Neural cell (in vitro differentiated cells): Measurements from ENCODE around the gene FBXO34. TPM values are rescaled to one million over a fixed set of nuclear protein-coding genes. Genes with fewer than 3 reads are reported as not detected.
"Not testable (repeated sequence)": the region's sequence is repeated elsewhere in the genome, so short reads cannot be mapped to it uniquely, and the experiment has no call there.

ENCODE experiments used
- H2AFZ ChIP-seq: fragments of 200-600, 300-800 bp; sonication (generic), shearing (Covaris generic); 2 replicates; pipeline ENCODE4 v1.6.0; 2014; ENCODE audit warnings: low read depth, mild to moderate bottlenecking, antibody characterized with exemption, low read length, moderate library complexity
- H3F3A ChIP-seq: fragments of 200-600 bp; shearing (Covaris generic); 2 replicates; pipeline ENCODE4 v1.6.1; 2016; ENCODE audit warnings: mild to moderate bottlenecking, moderate library complexity, mixed read lengths, antibody characterized with exemption, low read length; ENCODE audit not compliant: insufficient read depth, poor library complexity, severe bottlenecking
- H3K27ac ChIP-seq: fragments of 200-600, 300-800 bp; sonication (generic), shearing (Covaris generic); 2 replicates; pipeline ENCODE4 v1.5.1; 2014; ENCODE audit warnings: mild to moderate bottlenecking, low read length, moderate library complexity
- H3K27me3 ChIP-seq: fragments of 300-800, 200-600 bp; sonication (generic), shearing (Covaris generic); 2 replicates; pipeline ENCODE4 v1.6.0; 2014; ENCODE audit warnings: mild to moderate bottlenecking, low read depth, low read length, moderate library complexity; ENCODE audit not compliant: insufficient read depth
- H3K36me3 ChIP-seq: fragments of 300-800, 200-600 bp; sonication (generic), shearing (Covaris generic); 2 replicates; pipeline ENCODE4 v1.5.1; 2014; ENCODE audit warnings: mild to moderate bottlenecking, antibody characterized with exemption, low read length, moderate library complexity; ENCODE audit not compliant: insufficient read depth
- H3K4me2 ChIP-seq: fragments of 300-800, 200-600 bp; sonication (generic), shearing (Covaris generic); 2 replicates; pipeline ENCODE4 v1.6.0; 2014; ENCODE audit warnings: mild to moderate bottlenecking, low read length
- H3K4me3 ChIP-seq: fragments of 300-800, 200-600 bp; sonication (generic), shearing (Covaris generic); 2 replicates; pipeline ENCODE4 v1.5.1; 2014; ENCODE audit warnings: mild to moderate bottlenecking, low read length, moderate library complexity
- H3K79me2 ChIP-seq: fragments of 200-600 bp; shearing (Covaris generic); replicated peaks from 2 replicates; pipeline ENCODE4 v1.6.0; 2014; ENCODE audit warnings: mild to moderate bottlenecking, low read length, moderate library complexity; ENCODE audit not compliant: insufficient read depth
- H3K9ac ChIP-seq: fragments of 300-800, 200-600 bp; sonication (generic), shearing (Covaris generic); 2 replicates; pipeline ENCODE4 v1.6.1; 2016; ENCODE audit warnings: mild to moderate bottlenecking, low read length, mixed read lengths
- H3K9me2 ChIP-seq: fragments of 200-600 bp; shearing (Covaris generic); 2 replicates; pipeline ENCODE4 v1.6.1; 2016; ENCODE audit warnings: mild to moderate bottlenecking, low read length, mixed read lengths; ENCODE audit not compliant: insufficient read depth
- H3K9me3 ChIP-seq: fragments of 200-600, 300-800 bp; sonication (generic), shearing (Covaris generic); 2 replicates; pipeline ENCODE4 v1.6.1; 2016; ENCODE audit warnings: mild to moderate bottlenecking, mixed run types, low read length, moderate library complexity, mixed read lengths
- H4K20me1 ChIP-seq: fragments of 200-600 bp; shearing (Covaris generic); 2 replicates; pipeline ENCODE4 v1.6.1; 2016; ENCODE audit warnings: mild to moderate bottlenecking, mixed run types; ENCODE audit not compliant: insufficient read depth
- EP300 ChIP-seq: fragments of 450-650 bp; conservative IDR thresholded peaks from 2 replicates; pipeline ENCODE4 v1.6.1; 2014; ENCODE audit warnings: antibody characterized with exemption, mild to moderate bottlenecking, moderate library complexity; ENCODE audit not compliant: poor library complexity, severe bottlenecking
- EZH2 ChIP-seq: fragments of 200-600, 300-800 bp; shearing (Covaris generic), sonication (generic); IDR thresholded peaks from 2 replicates; pipeline ENCODE4 v1.6.1; 2014; ENCODE audit warnings: antibody characterized with exemption, low read length, borderline replicate concordance, mild to moderate bottlenecking; ENCODE audit not compliant: insufficient read depth, poor library complexity, severe bottlenecking
- MXI1 ChIP-seq: fragments of 450-650 bp; conservative IDR thresholded peaks from 2 replicates; pipeline ENCODE4 v1.6.1; 2014; ENCODE audit warnings: antibody characterized with exemption, mild to moderate bottlenecking; ENCODE audit not compliant: poor library complexity, severe bottlenecking
- POLR2AphosphoS5 ChIP-seq: IDR thresholded peaks from 2 replicates; pipeline ENCODE4 v1.6.1; 2012
- RAD21 ChIP-seq: fragments of 450-650 bp; conservative IDR thresholded peaks from 2 replicates; pipeline ENCODE4 v1.6.1; 2014; ENCODE audit warnings: antibody characterized with exemption, mild to moderate bottlenecking, moderate library complexity
- SMC3 ChIP-seq: fragments of 450-650 bp; conservative IDR thresholded peaks from 2 replicates; pipeline ENCODE4 v1.6.1; 2014; ENCODE audit warnings: antibody characterized with exemption, mild to moderate bottlenecking, moderate library complexity; ENCODE audit not compliant: poor library complexity
- TAF1 ChIP-seq: IDR thresholded peaks from 2 replicates; pipeline ENCODE4 v1.6.1; 2012; ENCODE audit warnings: low read depth
- polyA plus RNA-seq: library from polyadenylated mRNA; depleted of rRNA; stranded (reverse); fragments of >200 nt; gene quantifications from 2 replicates; pipeline ENCODE4 v1.2.3, GENCODE V29; 2014
- TF ChIP-seq, protein P1 (sequence below): IDR thresholded peaks from 2 replicates; pipeline ENCODE4 v1.6.1; 2012; ENCODE audit warnings: borderline replicate concordance
- TF ChIP-seq, protein P2 (sequence below): fragments of 450-650 bp; IDR thresholded peaks from 2 replicates; pipeline ENCODE4 v1.5.1; 2014; ENCODE audit warnings: antibody characterized with exemption, mild to moderate bottlenecking, moderate library complexity; ENCODE audit not compliant: poor library complexity, severe bottlenecking

FBXO34 gene
- polyA plus RNA-seq, 1 donor from 2014 or later: 34.2 TPM

DNA sequence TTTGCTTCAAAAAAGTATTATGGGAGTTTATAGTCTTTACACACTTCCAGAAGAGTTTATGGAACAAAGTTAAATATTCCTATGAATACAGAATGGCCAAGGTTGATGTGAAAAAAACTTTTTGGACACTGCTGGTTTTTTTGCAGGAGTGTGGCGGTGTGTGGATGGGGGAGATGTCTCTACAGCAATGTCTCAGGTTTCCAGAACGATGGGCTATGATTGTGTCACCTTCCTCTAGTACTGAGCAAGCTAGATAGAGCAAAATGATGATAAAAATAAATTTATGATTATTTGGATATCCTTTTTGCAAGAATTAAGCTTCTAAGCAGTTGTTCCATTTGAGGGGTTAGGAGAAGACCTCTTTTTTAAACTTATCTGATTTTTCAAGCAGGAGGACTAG lies 37.9 kb downstream of the FBXO34 start:
- Histone ChIP-seq H3K27me3 (no peaks in the 10 kb centered on the region), H3K27ac (no peak overlapping the region), H3K9me2 (no peaks in the 10 kb centered on the region), H3K4me3 (no peak overlapping the region), H3K4me2 (no peak overlapping the region), H3K36me3 (no peaks in the 10 kb centered on the region), H3K79me2 (peaks cover 4% of the 10 kb centered on the region), H2AFZ (no peak overlapping the region), H3F3A (no peaks in the 10 kb centered on the region), H4K20me1 (no peaks in the 10 kb centered on the region), H3K9ac (no peak overlapping the region), H3K9me3 (peaks cover 4% of the 10 kb centered on the region)
- TF ChIP-seq MXI1: no peak
- TF ChIP-seq, protein P1, sequence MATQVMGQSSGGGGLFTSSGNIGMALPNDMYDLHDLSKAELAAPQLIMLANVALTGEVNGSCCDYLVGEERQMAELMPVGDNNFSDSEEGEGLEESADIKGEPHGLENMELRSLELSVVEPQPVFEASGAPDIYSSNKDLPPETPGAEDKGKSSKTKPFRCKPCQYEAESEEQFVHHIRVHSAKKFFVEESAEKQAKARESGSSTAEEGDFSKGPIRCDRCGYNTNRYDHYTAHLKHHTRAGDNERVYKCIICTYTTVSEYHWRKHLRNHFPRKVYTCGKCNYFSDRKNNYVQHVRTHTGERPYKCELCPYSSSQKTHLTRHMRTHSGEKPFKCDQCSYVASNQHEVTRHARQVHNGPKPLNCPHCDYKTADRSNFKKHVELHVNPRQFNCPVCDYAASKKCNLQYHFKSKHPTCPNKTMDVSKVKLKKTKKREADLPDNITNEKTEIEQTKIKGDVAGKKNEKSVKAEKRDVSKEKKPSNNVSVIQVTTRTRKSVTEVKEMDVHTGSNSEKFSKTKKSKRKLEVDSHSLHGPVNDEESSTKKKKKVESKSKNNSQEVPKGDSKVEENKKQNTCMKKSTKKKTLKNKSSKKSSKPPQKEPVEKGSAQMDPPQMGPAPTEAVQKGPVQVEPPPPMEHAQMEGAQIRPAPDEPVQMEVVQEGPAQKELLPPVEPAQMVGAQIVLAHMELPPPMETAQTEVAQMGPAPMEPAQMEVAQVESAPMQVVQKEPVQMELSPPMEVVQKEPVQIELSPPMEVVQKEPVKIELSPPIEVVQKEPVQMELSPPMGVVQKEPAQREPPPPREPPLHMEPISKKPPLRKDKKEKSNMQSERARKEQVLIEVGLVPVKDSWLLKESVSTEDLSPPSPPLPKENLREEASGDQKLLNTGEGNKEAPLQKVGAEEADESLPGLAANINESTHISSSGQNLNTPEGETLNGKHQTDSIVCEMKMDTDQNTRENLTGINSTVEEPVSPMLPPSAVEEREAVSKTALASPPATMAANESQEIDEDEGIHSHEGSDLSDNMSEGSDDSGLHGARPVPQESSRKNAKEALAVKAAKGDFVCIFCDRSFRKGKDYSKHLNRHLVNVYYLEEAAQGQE: no peak

DNA sequence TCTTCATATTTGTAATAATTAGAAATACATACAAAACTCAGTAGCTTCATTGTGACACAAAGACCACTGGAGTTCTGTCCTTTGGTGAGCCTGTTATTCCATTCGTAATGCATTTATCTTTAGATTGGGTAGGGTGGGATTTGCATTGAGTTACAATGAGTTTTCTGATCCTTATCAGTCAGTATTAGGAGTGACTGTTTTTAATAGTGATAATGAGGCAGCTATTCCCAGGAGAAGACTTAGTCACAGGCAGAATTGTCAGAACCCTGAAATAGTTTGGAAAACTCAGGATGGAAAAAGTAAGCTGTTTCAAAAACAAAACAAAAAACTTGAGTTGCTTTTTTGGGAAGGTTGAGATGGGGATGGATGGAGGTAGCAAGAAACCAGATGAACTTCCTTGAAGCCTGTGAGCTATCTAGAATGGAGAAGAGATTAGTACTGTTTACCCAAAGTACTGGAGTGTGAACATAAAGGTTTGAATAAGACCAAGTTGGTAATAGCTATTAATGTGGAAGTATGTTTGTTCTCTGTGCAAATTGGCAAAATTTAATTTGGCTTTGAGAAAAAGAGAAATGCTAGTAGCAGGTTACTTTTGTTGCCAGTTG lies 38.6 kb downstream of the FBXO34 start:
- TF ChIP-seq, protein P1: no peak
- TF ChIP-seq EZH2 (no peak), MXI1 (no peak), POLR2AphosphoS5 (no peak), TAF1 (no peak), EP300 (no peak), SMC3 (no peak), RAD21 (no peak)
- TF ChIP-seq, protein P2, sequence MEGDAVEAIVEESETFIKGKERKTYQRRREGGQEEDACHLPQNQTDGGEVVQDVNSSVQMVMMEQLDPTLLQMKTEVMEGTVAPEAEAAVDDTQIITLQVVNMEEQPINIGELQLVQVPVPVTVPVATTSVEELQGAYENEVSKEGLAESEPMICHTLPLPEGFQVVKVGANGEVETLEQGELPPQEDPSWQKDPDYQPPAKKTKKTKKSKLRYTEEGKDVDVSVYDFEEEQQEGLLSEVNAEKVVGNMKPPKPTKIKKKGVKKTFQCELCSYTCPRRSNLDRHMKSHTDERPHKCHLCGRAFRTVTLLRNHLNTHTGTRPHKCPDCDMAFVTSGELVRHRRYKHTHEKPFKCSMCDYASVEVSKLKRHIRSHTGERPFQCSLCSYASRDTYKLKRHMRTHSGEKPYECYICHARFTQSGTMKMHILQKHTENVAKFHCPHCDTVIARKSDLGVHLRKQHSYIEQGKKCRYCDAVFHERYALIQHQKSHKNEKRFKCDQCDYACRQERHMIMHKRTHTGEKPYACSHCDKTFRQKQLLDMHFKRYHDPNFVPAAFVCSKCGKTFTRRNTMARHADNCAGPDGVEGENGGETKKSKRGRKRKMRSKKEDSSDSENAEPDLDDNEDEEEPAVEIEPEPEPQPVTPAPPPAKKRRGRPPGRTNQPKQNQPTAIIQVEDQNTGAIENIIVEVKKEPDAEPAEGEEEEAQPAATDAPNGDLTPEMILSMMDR: no peak
- H2AFZ ChIP-seq: no peak overlapping the region
- H3K27me3 ChIP-seq: no peaks in the 10 kb centered on the region
- peaks cover 4% of the 10 kb centered on the region for H3K79me2 ChIP-seq
- H3K9me3 ChIP-seq: peaks cover 4% of the 10 kb centered on the region
- no peaks in the 10 kb centered on the region for H3K36me3 ChIP-seq
- H3K9ac ChIP-seq: no peak overlapping the region
- H3K4me3 ChIP-seq: no peak overlapping the region
- H3K27ac ChIP-seq: no peak overlapping the region
- H3K4me2 ChIP-seq: no peak overlapping the region
- no peaks in the 10 kb centered on the region for H3K9me2 ChIP-seq
- H3F3A ChIP-seq: no peaks in the 10 kb centered on the region
- H4K20me1 ChIP-seq: no peaks in the 10 kb centered on the region

DNA sequence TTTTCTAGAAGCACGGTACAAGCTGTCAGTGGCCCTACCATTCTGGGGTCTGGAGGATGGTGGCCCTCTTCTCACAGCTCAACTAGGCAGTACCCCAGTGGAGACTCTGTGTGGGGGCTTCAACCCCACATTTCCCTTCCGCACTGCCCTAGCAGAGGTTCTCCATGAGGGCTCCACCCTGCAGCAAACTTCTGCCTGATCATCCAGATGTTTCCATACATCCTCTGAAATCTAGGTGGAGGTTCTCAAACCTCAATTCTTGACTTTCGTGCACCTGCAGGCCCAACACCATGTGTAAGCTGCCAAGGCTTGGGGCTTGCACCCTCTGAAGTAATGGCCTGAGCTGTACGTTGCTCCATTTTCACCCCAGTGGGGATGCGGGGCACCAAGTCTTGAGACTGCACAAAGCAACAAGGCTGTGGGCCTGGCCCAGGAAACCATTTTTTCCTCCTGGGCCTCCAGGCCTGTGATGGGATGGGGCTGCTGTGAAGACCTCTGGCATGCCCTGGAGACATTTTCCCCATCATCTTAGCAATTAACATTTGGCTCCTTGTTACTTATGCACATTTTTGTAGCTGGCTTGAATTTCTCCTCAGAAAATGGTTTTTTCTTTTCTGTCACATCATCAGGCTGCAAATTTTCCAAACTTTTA lies 41.3 kb downstream of the FBXO34 start:
- H4K20me1 ChIP-seq, H3K9me2 ChIP-seq, H3K27me3 ChIP-seq, H3K79me2 ChIP-seq, H3K9ac ChIP-seq, H3K27ac ChIP-seq, H3K9me3 ChIP-seq, H2AFZ ChIP-seq, H3K4me2 ChIP-seq, H3K4me3 ChIP-seq, H3F3A ChIP-seq, H3K36me3 ChIP-seq: not testable (repeated sequence)
